ENCODE measurements around the gene GABARAPL1. TPM values are rescaled to one million over a fixed set of nuclear protein-coding genes. Genes with fewer than 3 reads are reported as not detected.

The GABARAPL1 gene
- total RNA-seq, 6 donors from 2014 or later, result 88.9 to 114 (median 97.9) TPM

DNA sequence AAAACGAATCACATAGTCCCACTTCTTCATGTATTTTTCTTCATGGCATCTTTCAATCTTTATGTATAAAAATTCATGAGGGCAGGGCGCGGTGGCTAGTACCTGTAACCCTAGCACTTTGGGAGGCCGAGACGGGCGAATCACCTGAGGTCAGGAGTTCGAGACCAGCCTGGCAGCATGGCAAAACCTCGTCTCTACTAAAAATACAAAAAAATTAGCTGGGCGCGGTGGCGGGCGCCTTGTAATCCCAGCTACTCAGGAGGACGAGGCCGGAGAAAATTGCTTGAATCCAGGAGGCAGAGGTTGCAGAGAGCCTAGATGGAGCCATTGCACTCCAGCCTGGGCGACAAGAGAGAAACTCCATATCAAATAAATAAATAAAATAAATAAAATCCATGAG lies 2.5 kb upstream of the GABARAPL1 start:
- no peak overlapping the region for H3K4me3 ChIP-seq
- H3K9me3 ChIP-seq, result no peaks in the 10 kb centered on the region
- DNase-seq (no peak), ATAC-seq (ENCODE audit: low FRiP score in 2 of 2) (no peak)
- H3K27me3 ChIP-seq, result no peaks in the 10 kb centered on the region
- TF ChIP-seq POLR2AphosphoS5 (IDR thresholded peaks at IDR 0.05) (no peak), CTCF (IDR thresholded peaks at IDR 0.05) (no peak), POLR2A (IDR thresholded peaks at IDR 0.05) (no peak), EP300 (IDR thresholded peaks at IDR 0.05) (no peak)
- 94% methylated on average over 15 of the region's 15 CpGs for WGBS, 2 donors
- H3K4me1 ChIP-seq, result peaks cover 11 to 21% (median 12%) of the 10 kb centered on the region in 4 donors
- no peak overlapping the region for H3K27ac ChIP-seq
- H3K36me3 ChIP-seq, result no peaks in the 10 kb centered on the region

GRCh38 chr12:10211101-10211939 lies 1.4 kb upstream of the GABARAPL1 start:
- ATAC-seq (ENCODE audit: low FRiP score in 2 of 2) (no peak), DNase-seq (no peak)
- WGBS, 2 donors, result 93 to 95% methylated on average over 25 of the region's 25 CpGs
- peaks cover 15 to 30% (median 19%) of the 10 kb centered on the region in 4 donors for H3K4me1 ChIP-seq
- peaks cover 0 to 6% (median 0%) of the 10 kb centered on the region in 4 donors for H3K36me3 ChIP-seq
- peak overlapping the region; percentile 99 to 100 (median 100) for H3K27ac ChIP-seq
- H3K9me3 ChIP-seq, result no peaks in the 10 kb centered on the region
- H3K27me3 ChIP-seq, result no peaks in the 10 kb centered on the region
- TF ChIP-seq POLR2A (IDR thresholded peaks at IDR 0.05), result no peak
- TF ChIP-seq POLR2AphosphoS5 (IDR thresholded peaks at IDR 0.05), result no peak
- no peak for TF ChIP-seq CTCF (IDR thresholded peaks at IDR 0.05)
- no peak for TF ChIP-seq EP300 (IDR thresholded peaks at IDR 0.05)
- H3K4me3 ChIP-seq, result peak overlapping the region in 1 of 4 donors; percentile 72

GRCh38 chr12:10211940-10212738 lies 538 bp upstream of the GABARAPL1 start:
- DNase-seq (peak; percentile 98 to 99), ATAC-seq (ENCODE audit: low FRiP score in 2 of 2) (peak; percentile 94 to 97)
- TF ChIP-seq POLR2AphosphoS5 (IDR thresholded peaks at IDR 0.05), result peak; percentile 96 to 98
- TF ChIP-seq CTCF (IDR thresholded peaks at IDR 0.05), result no peak
- TF ChIP-seq POLR2A (IDR thresholded peaks at IDR 0.05), result peak in 2 of 4 donors; percentile 61 to 89
- TF ChIP-seq EP300 (IDR thresholded peaks at IDR 0.05), result peak in 3 of 4 donors; percentile 79 to 99 (median 95)
- H3K9me3 ChIP-seq, result no peaks in the 10 kb centered on the region
- no peaks in the 10 kb centered on the region for H3K27me3 ChIP-seq
- H3K4me3 ChIP-seq, result peak overlapping the region; percentile 59 to 79 (median 72)
- peaks cover 0 to 8% (median 0%) of the 10 kb centered on the region in 4 donors for H3K36me3 ChIP-seq
- peak overlapping the region; percentile 99 to 100 (median 100) for H3K27ac ChIP-seq
- peaks cover 15 to 36% (median 21%) of the 10 kb centered on the region in 4 donors for H3K4me1 ChIP-seq
- WGBS, 2 donors, result 31 to 34% methylated on average over 40 of the region's 40 CpGs

DNA sequence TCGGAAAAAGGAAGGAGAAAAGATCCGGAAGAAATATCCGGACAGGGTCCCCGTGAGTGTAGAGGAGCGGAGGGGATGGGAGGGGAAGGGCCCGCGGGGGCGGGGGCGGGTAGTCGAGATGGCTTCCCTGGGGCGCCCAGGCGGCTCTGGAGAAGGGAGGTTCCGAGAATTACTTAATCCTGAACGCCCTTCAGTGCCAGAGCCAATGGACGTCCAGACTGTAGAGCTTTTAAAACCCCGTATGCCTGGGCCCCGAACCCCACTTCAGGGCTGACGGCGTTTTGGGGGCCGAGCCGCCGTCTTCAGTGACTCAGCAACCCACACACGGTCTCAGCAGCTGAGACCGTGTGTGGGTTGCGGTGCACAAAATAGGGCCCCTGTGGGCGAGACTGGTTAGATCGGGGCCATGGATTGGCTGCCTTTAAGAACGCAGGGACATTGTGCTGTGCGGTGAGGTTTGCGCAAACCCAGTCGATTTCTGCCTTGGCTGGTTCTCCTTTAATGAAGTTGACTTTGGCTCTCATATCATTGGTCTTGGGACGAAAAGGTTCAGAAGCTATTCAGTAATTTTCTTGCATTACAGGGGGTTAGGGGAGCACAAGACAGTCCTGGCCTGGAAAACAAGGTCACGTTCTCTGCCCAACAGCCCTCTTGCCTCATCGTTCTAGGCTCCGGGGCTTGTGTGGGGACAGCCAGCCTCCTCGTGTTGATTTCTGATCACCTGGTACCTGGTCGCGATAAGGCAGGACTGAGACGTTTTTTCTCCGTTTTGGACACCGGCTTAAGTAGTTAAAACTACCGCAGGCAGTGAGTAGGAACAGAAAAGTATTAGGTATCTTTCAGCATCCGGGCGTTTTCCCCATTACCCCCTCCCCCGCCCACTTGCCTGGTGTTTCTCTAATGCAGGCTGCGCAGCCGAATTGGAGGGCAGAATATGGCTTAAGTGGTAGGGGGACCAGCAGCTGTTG lies 775 bp downstream of the GABARAPL1 start:
- ATAC-seq (ENCODE audit: low FRiP score in 2 of 2) (peak; percentile 81 to 87), DNase-seq (peak; percentile 86 to 93)
- no peaks in the 10 kb centered on the region for H3K9me3 ChIP-seq
- TF ChIP-seq POLR2A (IDR thresholded peaks at IDR 0.05), result peak in 3 of 4 donors; percentile 38 to 73 (median 38)
- no peak for TF ChIP-seq CTCF (IDR thresholded peaks at IDR 0.05)
- peak; percentile 62 to 82 for TF ChIP-seq POLR2AphosphoS5 (IDR thresholded peaks at IDR 0.05)
- H3K36me3 ChIP-seq, result peaks cover 5 to 16% (median 8%) of the 10 kb centered on the region in 4 donors
- H3K27me3 ChIP-seq, result no peaks in the 10 kb centered on the region
- H3K4me1 ChIP-seq, result peaks cover 15 to 36% (median 24%) of the 10 kb centered on the region in 4 donors
- H3K4me3 ChIP-seq, result peak overlapping the region; percentile 59 to 79 (median 72)
- whole genome bisulfite sequencing, 2 donors, result 1 to 3% methylated on average over 26 to 37 of the region's 47 CpGs
- peak overlapping the region; percentile 99 to 100 (median 100) for H3K27ac ChIP-seq
